Measurements from ENCODE around the gene YY1AP1.

YY1AP1 gene

DNA sequence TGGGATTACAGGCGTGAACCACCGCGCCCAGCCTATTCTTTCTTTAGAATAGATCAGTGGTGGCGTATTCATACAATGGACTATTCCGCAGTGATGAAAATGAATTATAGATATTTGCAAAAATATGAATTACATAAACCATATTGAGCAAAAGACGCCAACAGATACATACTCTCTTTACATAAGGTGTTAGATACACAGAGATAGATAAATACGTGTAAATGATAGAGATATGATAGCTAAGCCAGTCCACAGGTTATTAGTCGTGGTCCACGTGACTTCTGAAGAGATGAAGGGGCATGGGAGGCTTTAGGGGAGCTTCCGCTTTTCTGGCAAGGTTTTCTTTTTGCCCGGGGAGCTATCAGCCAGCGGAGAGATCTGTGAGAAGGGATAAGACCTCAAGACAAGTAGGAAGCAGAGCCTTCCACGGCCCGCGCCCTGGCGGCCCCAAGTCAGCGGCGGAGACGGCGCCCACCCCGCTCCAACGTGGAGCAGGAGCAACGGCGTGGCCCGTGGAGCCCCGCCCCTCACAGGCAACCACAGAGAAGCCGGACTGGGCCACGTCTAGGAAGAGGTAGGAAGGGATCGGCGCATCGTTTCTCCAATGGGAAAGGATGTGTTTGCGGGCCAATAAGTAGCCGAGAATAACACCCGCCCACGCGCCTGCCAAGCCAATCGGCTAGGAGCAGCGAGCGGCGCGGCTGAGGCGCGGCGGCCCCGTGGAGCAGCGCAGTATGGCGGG lies 78.9 kb downstream of the YY1AP1 start, which contains the start of gene MSTO1:
TSS of gene MSTO1 (plus strand) at position 704 of the 742 bp plus-strand sequence. CDS start at position 735, 31 bp downstream.
- TF ChIP-seq, protein P1, sequence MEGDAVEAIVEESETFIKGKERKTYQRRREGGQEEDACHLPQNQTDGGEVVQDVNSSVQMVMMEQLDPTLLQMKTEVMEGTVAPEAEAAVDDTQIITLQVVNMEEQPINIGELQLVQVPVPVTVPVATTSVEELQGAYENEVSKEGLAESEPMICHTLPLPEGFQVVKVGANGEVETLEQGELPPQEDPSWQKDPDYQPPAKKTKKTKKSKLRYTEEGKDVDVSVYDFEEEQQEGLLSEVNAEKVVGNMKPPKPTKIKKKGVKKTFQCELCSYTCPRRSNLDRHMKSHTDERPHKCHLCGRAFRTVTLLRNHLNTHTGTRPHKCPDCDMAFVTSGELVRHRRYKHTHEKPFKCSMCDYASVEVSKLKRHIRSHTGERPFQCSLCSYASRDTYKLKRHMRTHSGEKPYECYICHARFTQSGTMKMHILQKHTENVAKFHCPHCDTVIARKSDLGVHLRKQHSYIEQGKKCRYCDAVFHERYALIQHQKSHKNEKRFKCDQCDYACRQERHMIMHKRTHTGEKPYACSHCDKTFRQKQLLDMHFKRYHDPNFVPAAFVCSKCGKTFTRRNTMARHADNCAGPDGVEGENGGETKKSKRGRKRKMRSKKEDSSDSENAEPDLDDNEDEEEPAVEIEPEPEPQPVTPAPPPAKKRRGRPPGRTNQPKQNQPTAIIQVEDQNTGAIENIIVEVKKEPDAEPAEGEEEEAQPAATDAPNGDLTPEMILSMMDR (IDR thresholded peaks at IDR 0.05; ENCODE audit: low read depth, low read length, missing control alignments), result no peak
- peak; percentile 94 for DNase-seq (ENCODE audit: low read depth)
- in situ Hi-C loops (cut with HindIII; ENCODE audit: low sequenced_read_pairs), result no loop called here
- H3K4me3 ChIP-seq (ENCODE audit: low read depth, low read length), result peak within 1 kb of the TSS; percentile 49
